Neural progenitor cell (in vitro differentiated cells): ENCODE results near the gene ATP23.
A peak's percentile ranks its signal among the peaks of the same experiment; 100 is the strongest.

Experiments
- CTCF ChIP-seq: fragments of 200-600 bp; sonication (generic); IDR thresholded peaks from 2 replicates; pipeline ENCODE4 v1.5.1; 2017; ENCODE audit warnings: antibody characterized with exemption, mild to moderate bottlenecking
- EZH2 ChIP-seq: fragments of 200-600 bp; sonication (generic); IDR thresholded peaks from 2 replicates; pipeline ENCODE4 v1.6.1; 2017; ENCODE audit warnings: antibody characterized with exemption, mild to moderate bottlenecking, moderate library complexity

- TF ChIP-seq CTCF, result peak; percentile 31
- peak; percentile 21 for TF ChIP-seq EZH2
Observed at GRCh38 chr12:57896434-57897201, 44.7 kb upstream of the ATP23 start.
